Kidney (tissue), 14 donors: ENCODE results near the gene RNF149. TPM values are rescaled to one million over a fixed set of nuclear protein-coding genes. Genes with fewer than 3 reads are reported as not detected.

ENCODE experiments used
- DNase-seq, 5 donors: peaks; one replicate each; pipeline ENCODE4 v3.0.0-alpha.2; 2013 to 2020
- FAIRE-seq: peaks from 2 replicates; lab custom pipeline; 2012; peaks lifted over from hg19 to GRCh38; lab: Jason Lieb, UNC
- H3K27ac ChIP-seq, 2 donors: one replicate each; pipeline ENCODE4 v1.7.0; 2013; ENCODE audit warnings: low read depth in 2 of 2, low read length in 2 of 2, inconsistent platforms in 1 of 2
- H3K27me3 ChIP-seq: one replicate; pipeline ENCODE4 v1.7.1; 2013; ENCODE audit warnings: low read length, inconsistent platforms; ENCODE audit not compliant: control insufficient read depth, insufficient read depth
- H3K36me3 ChIP-seq, 3 donors: one replicate each; pipeline versions ENCODE4 v1.7.0 to v1.7.1; 2013; ENCODE audit warnings: low read length in 3 of 3, control low read depth in 1 of 3, inconsistent platforms in 1 of 3; ENCODE audit not compliant: insufficient read depth in 3 of 3, control insufficient read depth in 2 of 3
- H3K4me1 ChIP-seq, 3 donors: one replicate each; pipeline versions ENCODE4 v1.7.0 to v1.7.1; 2013; ENCODE audit warnings: low read length in 3 of 3, inconsistent platforms in 1 of 3, low read depth in 1 of 3; ENCODE audit not compliant: control insufficient read depth in 2 of 3, insufficient read depth in 2 of 3
- H3K4me3 ChIP-seq, 3 donors: one replicate each; pipeline versions ENCODE4 v1.7.0 to v1.8.1; 2013; ENCODE audit warnings: low read length in 3 of 3, control low read depth in 1 of 3, inconsistent platforms in 1 of 3
- H3K9ac ChIP-seq, 3 donors: one replicate each; pipeline versions ENCODE4 v1.7.0 to v1.7.1; 2013; ENCODE audit warnings: low read length in 3 of 3, control low read depth in 1 of 3, inconsistent platforms in 1 of 3
- H3K9me3 ChIP-seq, 3 donors: one replicate each; pipeline versions ENCODE4 v1.7.0 to v1.7.1; 2013; ENCODE audit warnings: low read length in 3 of 3, control low read depth in 1 of 3, inconsistent platforms in 1 of 3; ENCODE audit not compliant: control insufficient read depth in 2 of 3, insufficient read depth in 1 of 3
- CTCF ChIP-seq: IDR thresholded peaks from 3 replicates; pipeline ENCODE4 v1.5.1; 2012; ENCODE audit warnings: mild to moderate bottlenecking, moderate library complexity, borderline replicate concordance; ENCODE audit not compliant: insufficient read depth; ENCODE audit errors: extremely low read depth
- intact Hi-C: fragments of 100-400 bp; cut with DNase I; formaldehyde crosslinking; loops from one replicate; pipeline ENCODE4 v1.11.1; 2022
- polyA plus RNA-seq: library from polyadenylated mRNA; stranded (reverse); fragments of 350-450 nt; fragmentation: Illumina TruSeq; extraction: RNeasy Lipid Tissue Mini Kit (QIAGEN cat#74804); gene quantifications from one replicate; pipeline ENCODE4 v1.2.3, GENCODE V29; 2014; ENCODE audit warnings: low read depth, low replicate concordance; ENCODE audit not compliant: insufficient read depth
- total RNA-seq: library from RNA; stranded (reverse); fragmentation: NEBNext Ultra II Directional; extraction: Animal tissue kit (Norgen Biotek cat#: 25700); gene quantifications from one replicate; pipeline ENCODE4 v1.2.1, GENCODE V29; 2021
- donor health status: control.
- donor health status: control.
- donor health status: control.
- donor health status: control.
- donor health status: control.
- donor health status: DM: yes; HTN: yes; CAD: no.
- donor health status: Normal renal cell carcinoma (clear cell type).

RNF149 gene
- total and polyA plus RNA-seq, 2 donors from 2014 or later: 30.1 to 75.8 TPM

DNA sequence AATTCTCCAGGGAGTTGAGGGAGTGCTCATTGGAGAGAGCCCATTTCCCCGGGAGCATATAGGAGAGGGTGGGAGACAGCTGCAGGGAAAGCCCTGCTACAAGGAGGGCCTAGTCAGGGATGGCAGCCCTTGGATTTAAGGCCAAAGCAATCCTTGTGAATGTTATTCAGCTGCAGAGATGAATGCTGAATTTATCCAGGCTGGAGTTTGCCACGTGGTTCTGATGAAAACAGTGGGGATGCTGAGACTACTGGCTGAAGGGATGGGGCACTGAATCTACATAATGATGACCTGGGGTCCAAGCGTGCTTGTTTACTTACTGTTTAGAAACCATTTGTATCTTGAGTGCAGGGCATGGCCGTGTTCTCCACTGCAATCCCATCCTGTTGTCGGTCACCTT is 35.6 kb upstream of the RNF149 start:
- Histone ChIP-seq H3K9ac (no peak overlapping the region), H3K36me3 (no peaks in the 10 kb centered on the region), H3K4me1 (no peaks in the 10 kb centered on the region), H3K4me3 (no peak overlapping the region), H3K9me3 (no peaks in the 10 kb centered on the region), H3K27ac (no peak overlapping the region), H3K27me3 (no peaks in the 10 kb centered on the region)
- DNase-seq (no peak), FAIRE-seq (no peak)
- intact Hi-C loops: no loop called here
- TF ChIP-seq CTCF: no peak

GRCh38 chr2:101342625-101343008 is 34.1 kb upstream of the RNF149 start:
- TF ChIP-seq CTCF: no peak
- intact Hi-C loops: no loop called here
- Histone ChIP-seq H3K27me3 (no peaks in the 10 kb centered on the region), H3K4me3 (no peak overlapping the region), H3K9ac (no peak overlapping the region), H3K4me1 (no peaks in the 10 kb centered on the region), H3K9me3 (no peaks in the 10 kb centered on the region), H3K27ac (no peak overlapping the region), H3K36me3 (no peaks in the 10 kb centered on the region)
- no peak for DNase-seq
- FAIRE-seq: no peak

GRCh38 chr2:101341901-101342624 is 33.6 kb upstream of the RNF149 start:
- TF ChIP-seq CTCF: peak; percentile 63
- FAIRE-seq (no peak), DNase-seq (peak; percentile 50 to 78 (median 68))
- no peaks in the 10 kb centered on the region for H3K27me3 ChIP-seq
- H3K9ac ChIP-seq: no peak overlapping the region
- no peak overlapping the region for H3K27ac ChIP-seq
- H3K4me3 ChIP-seq: no peak overlapping the region
- intact Hi-C loops: no loop called here
- H3K9me3 ChIP-seq: no peaks in the 10 kb centered on the region
- no peaks in the 10 kb centered on the region for H3K36me3 ChIP-seq
- no peaks in the 10 kb centered on the region for H3K4me1 ChIP-seq
